GM12878 (cell line): ENCODE data around the gene EML3. TPM values are rescaled to one million over a fixed set of nuclear protein-coding genes. Genes with fewer than 3 reads are reported as not detected.

Experiments used
- CBX5 ChIP-seq: sonication (generic); IDR thresholded peaks from 2 replicates; pipeline ENCODE4 v1.6.1; 2016; ENCODE audit warnings: low read depth, moderate library complexity, mild to moderate bottlenecking, inconsistent platforms
- CHD2 ChIP-seq: IDR thresholded peaks from 2 replicates; pipeline ENCODE4 v1.6.1; 2011; ENCODE audit warnings: low read depth, low read length, improper control_type of control experiment, borderline replicate concordance
- CHD4 ChIP-seq: fragments of 200-600 bp; sonication (generic); IDR thresholded peaks from 2 replicates; pipeline ENCODE4 v1.6.1; 2016; ENCODE audit warnings: mild to moderate bottlenecking
- ETV6 ChIP-seq, 2 experiments: fragments of 450-650 bp in 1 of 2; IDR thresholded peaks in 1 of 2; conservative IDR thresholded peaks in 1 of 2; 2 replicates each; pipeline ENCODE4 v1.6.1; 2014; ENCODE audit warnings: antibody characterized with exemption in 1 of 2, borderline replicate concordance in 1 of 2, low read depth in 1 of 2, mild to moderate bottlenecking in 1 of 2, moderate library complexity in 1 of 2
- IKZF1 ChIP-seq: fragments of 450-650 bp; conservative IDR thresholded peaks from 2 replicates; pipeline ENCODE4 v1.6.1; 2017; ENCODE audit warnings: antibody characterized with exemption, mild to moderate bottlenecking
- NR2C2 ChIP-seq: IDR thresholded peaks from 2 replicates; pipeline ENCODE4 v1.6.1; 2011; ENCODE audit warnings: borderline replicate concordance, low read depth; ENCODE audit not compliant: control insufficient read depth, insufficient read length
- NRF1 ChIP-seq: conservative IDR thresholded peaks from 2 replicates; pipeline ENCODE4 v1.6.1; 2011; ENCODE audit warnings: mild to moderate bottlenecking, low read depth, low read length, improper control_type of control experiment
- POLR2AphosphoS5 ChIP-seq: IDR thresholded peaks from 2 replicates; pipeline ENCODE4 v1.6.1; 2011; ENCODE audit warnings: mild to moderate bottlenecking, low read length, inconsistent platforms
- RAD51 ChIP-seq: fragments of 450-650 bp; IDR thresholded peaks from 2 replicates; pipeline ENCODE4 v1.6.1; 2016; ENCODE audit warnings: moderate library complexity, mild to moderate bottlenecking, inconsistent platforms
- ZNF274 ChIP-seq: IDR thresholded peaks from one replicate; pipeline ENCODE4 v1.8.0; 2011; ENCODE audit not compliant: insufficient read length, insufficient read depth
- polyA plus RNA-seq, 11 experiments: library from polyadenylated mRNA; depleted of rRNA in 4 of 11; unstranded in 6 of 11; stranded (reverse) in 5 of 11; fragments of >200 nt; fragmentation: Nextera tagmentation in 4 of 11; fragmentation: Illumina TruSeq in 1 of 11; extraction: Ambion mirVana in 4 of 11; extraction: Trizol in 1 of 11; gene quantifications; 1 replicate in 1 of 11; 2 replicates in 10 of 11; pipeline versions ENCODE4 v1.2.1 to v1.2.3, GENCODE V29; 2011 to 2016; ENCODE audit warnings: inconsistent platforms in 2 of 11, missing spikeins in 2 of 11, low read depth in 1 of 11
- total RNA-seq, 4 experiments: library from RNA; depleted of rRNA in 3 of 4; stranded (reverse); fragments of >200 nt in 3 of 4; fragmentation: Illumina TruSeq in 1 of 4; extraction: Trizol in 1 of 4; gene quantifications; 2 replicates each; pipeline versions ENCODE4 v1.2.1 to v1.2.3, GENCODE V29; 2013 to 2021
- TF ChIP-seq, protein P1 (sequence below): IDR thresholded peaks from 2 replicates; pipeline ENCODE4 v1.6.1; 2012; ENCODE audit warnings: mild to moderate bottlenecking, low read depth, low read length
- TF ChIP-seq, protein P2 (sequence below): fragments of 450-650 bp; formaldehyde crosslinking; IDR thresholded peaks from 2 replicates; pipeline ENCODE4 v1.4.0; 2022; ENCODE audit warnings: mild to moderate bottlenecking, moderate library complexity
- TF ChIP-seq, protein P3 (sequence below): fragments of 150-350 bp; IDR thresholded peaks from 2 replicates; pipeline ENCODE4 v1.6.1; 2016; ENCODE audit warnings: low read depth, low read length
- TF ChIP-seq, protein P4 (sequence below): fragments of 450-650 bp; IDR thresholded peaks from 2 replicates; pipeline ENCODE4 v1.6.1; 2017; ENCODE audit warnings: mild to moderate bottlenecking, moderate library complexity

EML3 gene
- total and polyA plus RNA-seq, 10 of the 15 experiments (the other 5 are each of a cell fraction or from before 2014, with no cell fraction given): 0.58 to 82.5 (median 24.8) TPM

DNA sequence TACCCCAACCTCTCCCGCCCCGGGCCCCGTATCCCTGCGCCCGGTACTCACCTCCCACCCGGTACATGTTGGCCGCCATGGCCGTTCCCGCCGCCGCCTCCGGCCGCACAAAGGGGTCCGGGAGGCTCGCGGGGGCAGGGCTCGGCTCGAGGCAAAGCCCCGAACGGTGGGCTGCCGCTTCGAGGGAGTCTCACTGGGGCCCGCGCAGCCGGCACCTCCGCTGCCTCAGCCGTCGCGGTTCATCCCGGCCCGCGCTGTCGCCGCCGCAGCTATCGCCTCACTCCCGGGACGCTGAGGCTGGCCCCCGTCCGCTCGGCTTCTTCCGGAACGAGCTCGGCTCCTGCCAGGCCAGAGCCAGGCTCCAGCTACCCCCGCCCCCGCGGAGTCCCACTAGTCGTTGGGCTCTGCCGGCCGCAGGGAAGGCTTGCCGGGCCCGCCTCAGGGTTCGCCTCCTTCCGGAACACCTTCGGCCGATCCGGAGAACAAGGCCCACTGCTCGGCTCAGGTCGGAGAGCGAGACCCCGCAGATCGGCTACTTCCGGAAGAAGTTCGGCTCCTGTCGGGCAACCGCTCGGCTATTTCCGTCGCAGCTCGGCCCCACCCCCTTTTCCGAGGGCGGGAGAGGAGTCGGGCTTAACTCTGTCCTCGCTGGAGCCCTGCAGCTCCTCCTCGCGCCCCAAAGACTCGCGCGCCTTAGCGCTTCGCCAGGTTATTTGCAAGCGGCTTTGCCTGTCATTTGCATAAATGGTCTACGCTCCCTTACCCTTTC, 11.0 kb downstream of the EML3 start, which contains the start of gene MTA2 (continued):
- TF ChIP-seq, protein P1, sequence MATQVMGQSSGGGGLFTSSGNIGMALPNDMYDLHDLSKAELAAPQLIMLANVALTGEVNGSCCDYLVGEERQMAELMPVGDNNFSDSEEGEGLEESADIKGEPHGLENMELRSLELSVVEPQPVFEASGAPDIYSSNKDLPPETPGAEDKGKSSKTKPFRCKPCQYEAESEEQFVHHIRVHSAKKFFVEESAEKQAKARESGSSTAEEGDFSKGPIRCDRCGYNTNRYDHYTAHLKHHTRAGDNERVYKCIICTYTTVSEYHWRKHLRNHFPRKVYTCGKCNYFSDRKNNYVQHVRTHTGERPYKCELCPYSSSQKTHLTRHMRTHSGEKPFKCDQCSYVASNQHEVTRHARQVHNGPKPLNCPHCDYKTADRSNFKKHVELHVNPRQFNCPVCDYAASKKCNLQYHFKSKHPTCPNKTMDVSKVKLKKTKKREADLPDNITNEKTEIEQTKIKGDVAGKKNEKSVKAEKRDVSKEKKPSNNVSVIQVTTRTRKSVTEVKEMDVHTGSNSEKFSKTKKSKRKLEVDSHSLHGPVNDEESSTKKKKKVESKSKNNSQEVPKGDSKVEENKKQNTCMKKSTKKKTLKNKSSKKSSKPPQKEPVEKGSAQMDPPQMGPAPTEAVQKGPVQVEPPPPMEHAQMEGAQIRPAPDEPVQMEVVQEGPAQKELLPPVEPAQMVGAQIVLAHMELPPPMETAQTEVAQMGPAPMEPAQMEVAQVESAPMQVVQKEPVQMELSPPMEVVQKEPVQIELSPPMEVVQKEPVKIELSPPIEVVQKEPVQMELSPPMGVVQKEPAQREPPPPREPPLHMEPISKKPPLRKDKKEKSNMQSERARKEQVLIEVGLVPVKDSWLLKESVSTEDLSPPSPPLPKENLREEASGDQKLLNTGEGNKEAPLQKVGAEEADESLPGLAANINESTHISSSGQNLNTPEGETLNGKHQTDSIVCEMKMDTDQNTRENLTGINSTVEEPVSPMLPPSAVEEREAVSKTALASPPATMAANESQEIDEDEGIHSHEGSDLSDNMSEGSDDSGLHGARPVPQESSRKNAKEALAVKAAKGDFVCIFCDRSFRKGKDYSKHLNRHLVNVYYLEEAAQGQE: no peak
- no peak for TF ChIP-seq NR2C2
- TF ChIP-seq, protein P2, sequence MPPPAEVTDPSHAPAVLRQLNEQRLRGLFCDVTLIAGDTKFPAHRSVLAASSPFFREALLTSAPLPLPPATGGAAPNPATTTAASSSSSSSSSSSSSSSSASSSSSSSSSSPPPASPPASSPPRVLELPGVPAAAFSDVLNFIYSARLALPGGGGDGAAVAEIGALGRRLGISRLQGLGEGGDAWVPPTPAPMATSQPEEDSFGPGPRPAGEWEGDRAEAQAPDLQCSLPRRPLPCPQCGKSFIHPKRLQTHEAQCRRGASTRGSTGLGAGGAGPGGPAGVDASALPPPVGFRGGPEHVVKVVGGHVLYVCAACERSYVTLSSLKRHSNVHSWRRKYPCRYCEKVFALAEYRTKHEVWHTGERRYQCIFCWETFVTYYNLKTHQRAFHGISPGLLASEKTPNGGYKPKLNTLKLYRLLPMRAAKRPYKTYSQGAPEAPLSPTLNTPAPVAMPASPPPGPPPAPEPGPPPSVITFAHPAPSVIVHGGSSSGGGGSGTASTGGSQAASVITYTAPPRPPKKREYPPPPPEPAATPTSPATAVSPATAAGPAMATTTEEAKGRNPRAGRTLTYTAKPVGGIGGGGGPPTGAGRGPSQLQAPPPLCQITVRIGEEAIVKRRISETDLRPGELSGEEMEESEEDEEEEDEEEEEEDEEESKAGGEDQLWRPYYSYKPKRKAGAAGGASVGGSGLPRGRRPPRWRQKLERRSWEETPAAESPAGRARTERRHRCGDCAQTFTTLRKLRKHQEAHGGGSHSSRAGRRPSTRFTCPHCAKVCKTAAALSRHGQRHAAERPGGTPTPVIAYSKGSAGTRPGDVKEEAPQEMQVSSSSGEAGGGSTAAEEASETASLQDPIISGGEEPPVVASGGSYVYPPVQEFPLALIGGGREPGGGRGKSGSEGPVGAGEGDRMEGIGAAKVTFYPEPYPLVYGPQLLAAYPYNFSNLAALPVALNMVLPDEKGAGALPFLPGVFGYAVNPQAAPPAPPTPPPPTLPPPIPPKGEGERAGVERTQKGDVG (CRISPR knock-in tag): no peak
- TF ChIP-seq NRF1: no peak
- TF ChIP-seq, protein P3, sequence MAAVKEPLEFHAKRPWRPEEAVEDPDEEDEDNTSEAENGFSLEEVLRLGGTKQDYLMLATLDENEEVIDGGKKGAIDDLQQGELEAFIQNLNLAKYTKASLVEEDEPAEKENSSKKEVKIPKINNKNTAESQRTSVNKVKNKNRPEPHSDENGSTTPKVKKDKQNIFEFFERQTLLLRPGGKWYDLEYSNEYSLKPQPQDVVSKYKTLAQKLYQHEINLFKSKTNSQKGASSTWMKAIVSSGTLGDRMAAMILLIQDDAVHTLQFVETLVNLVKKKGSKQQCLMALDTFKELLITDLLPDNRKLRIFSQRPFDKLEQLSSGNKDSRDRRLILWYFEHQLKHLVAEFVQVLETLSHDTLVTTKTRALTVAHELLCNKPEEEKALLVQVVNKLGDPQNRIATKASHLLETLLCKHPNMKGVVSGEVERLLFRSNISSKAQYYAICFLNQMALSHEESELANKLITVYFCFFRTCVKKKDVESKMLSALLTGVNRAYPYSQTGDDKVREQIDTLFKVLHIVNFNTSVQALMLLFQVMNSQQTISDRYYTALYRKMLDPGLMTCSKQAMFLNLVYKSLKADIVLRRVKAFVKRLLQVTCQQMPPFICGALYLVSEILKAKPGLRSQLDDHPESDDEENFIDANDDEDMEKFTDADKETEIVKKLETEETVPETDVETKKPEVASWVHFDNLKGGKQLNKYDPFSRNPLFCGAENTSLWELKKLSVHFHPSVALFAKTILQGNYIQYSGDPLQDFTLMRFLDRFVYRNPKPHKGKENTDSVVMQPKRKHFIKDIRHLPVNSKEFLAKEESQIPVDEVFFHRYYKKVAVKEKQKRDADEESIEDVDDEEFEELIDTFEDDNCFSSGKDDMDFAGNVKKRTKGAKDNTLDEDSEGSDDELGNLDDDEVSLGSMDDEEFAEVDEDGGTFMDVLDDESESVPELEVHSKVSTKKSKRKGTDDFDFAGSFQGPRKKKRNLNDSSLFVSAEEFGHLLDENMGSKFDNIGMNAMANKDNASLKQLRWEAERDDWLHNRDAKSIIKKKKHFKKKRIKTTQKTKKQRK: no peak
- TF ChIP-seq, protein P4, sequence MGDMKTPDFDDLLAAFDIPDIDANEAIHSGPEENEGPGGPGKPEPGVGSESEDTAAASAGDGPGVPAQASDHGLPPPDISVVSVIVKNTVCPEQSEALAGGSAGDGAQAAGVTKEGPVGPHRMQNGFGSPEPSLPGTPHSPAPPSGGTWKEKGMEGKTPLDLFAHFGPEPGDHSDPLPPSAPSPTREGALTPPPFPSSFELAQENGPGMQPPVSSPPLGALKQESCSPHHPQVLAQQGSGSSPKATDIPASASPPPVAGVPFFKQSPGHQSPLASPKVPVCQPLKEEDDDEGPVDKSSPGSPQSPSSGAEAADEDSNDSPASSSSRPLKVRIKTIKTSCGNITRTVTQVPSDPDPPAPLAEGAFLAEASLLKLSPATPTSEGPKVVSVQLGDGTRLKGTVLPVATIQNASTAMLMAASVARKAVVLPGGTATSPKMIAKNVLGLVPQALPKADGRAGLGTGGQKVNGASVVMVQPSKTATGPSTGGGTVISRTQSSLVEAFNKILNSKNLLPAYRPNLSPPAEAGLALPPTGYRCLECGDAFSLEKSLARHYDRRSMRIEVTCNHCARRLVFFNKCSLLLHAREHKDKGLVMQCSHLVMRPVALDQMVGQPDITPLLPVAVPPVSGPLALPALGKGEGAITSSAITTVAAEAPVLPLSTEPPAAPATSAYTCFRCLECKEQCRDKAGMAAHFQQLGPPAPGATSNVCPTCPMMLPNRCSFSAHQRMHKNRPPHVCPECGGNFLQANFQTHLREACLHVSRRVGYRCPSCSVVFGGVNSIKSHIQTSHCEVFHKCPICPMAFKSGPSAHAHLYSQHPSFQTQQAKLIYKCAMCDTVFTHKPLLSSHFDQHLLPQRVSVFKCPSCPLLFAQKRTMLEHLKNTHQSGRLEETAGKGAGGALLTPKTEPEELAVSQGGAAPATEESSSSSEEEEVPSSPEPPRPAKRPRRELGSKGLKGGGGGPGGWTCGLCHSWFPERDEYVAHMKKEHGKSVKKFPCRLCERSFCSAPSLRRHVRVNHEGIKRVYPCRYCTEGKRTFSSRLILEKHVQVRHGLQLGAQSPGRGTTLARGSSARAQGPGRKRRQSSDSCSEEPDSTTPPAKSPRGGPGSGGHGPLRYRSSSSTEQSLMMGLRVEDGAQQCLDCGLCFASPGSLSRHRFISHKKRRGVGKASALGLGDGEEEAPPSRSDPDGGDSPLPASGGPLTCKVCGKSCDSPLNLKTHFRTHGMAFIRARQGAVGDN: no peak
- 0 out of 2 replicates have a peak, but pooled peaks have one; percentile 51 for TF ChIP-seq IKZF1
- TF ChIP-seq ETV6 (conservative IDR thresholded peaks at IDR 0.05 in 1 of 2, IDR thresholded peaks at IDR 0.05 in 1 of 2; ENCODE audit: borderline replicate concordance in 1 of 2, low read depth in 1 of 2): no peak; a peak in 1 of 4 replicates
- 0 out of 2 replicates have a peak, but pooled peaks have one; percentile 24 for TF ChIP-seq CBX5
- TF ChIP-seq CHD4: no peak
- TF ChIP-seq POLR2AphosphoS5: 0 out of 2 replicates have a peak, but pooled peaks have one; percentile 31
- no peak for TF ChIP-seq CHD2
- TF ChIP-seq RAD51: no peak
- TF ChIP-seq ZNF274: no peak
